Peyer's patch (tissue), 4 donors: Measurements from ENCODE around the gene ADGRB3.

Source experiments
- POLR2A ChIP-seq, 2 donors: fragments of 450-650 bp; IDR thresholded peaks; one replicate each; pipeline ENCODE4 v1.5.1; 2017; ENCODE audit warnings: antibody characterized with exemption in 2 of 2, mild to moderate bottlenecking in 2 of 2, moderate library complexity in 2 of 2
- TF ChIP-seq, protein P1 (sequence below), 6 experiments: fragments of 450-650 bp in 4 of 6; fragments of 200-600 bp in 2 of 6; sonication (generic) in 1 of 6; IDR thresholded peaks; one replicate each; pipeline ENCODE4 v1.5.1; 2017 to 2019; ENCODE audit warnings: antibody characterized with exemption in 6 of 6, mild to moderate bottlenecking in 3 of 6, moderate library complexity in 1 of 6

DNA sequence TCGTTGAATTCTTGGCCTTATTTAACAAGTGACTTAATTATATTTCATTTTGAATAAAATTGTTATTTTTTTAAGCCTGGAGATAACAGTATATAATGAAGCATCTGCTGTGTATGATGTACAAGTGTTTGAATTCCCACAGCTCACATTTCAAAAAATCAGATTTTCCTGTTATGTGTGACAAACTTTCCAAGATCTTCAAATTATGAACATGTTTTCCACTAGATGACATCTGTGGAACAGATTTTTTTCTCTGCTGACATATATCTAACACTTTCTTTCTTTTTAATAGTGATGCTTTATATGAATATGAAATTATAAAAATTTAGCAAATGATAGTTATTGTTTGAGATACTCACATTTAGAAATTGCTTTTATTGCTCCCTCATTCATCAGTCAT, 678.9 kb downstream of the ADGRB3 start:
- TF ChIP-seq, protein P1, sequence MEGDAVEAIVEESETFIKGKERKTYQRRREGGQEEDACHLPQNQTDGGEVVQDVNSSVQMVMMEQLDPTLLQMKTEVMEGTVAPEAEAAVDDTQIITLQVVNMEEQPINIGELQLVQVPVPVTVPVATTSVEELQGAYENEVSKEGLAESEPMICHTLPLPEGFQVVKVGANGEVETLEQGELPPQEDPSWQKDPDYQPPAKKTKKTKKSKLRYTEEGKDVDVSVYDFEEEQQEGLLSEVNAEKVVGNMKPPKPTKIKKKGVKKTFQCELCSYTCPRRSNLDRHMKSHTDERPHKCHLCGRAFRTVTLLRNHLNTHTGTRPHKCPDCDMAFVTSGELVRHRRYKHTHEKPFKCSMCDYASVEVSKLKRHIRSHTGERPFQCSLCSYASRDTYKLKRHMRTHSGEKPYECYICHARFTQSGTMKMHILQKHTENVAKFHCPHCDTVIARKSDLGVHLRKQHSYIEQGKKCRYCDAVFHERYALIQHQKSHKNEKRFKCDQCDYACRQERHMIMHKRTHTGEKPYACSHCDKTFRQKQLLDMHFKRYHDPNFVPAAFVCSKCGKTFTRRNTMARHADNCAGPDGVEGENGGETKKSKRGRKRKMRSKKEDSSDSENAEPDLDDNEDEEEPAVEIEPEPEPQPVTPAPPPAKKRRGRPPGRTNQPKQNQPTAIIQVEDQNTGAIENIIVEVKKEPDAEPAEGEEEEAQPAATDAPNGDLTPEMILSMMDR (IDR thresholded peaks at IDR 0.05) = no peak
- TF ChIP-seq POLR2A (IDR thresholded peaks at IDR 0.05) = no peak
